GM12878 (cell line): ENCODE data around the gene IMMP2L. TPM values are rescaled to one million over a fixed set of nuclear protein-coding genes. Genes with fewer than 3 reads are reported as not detected.
"Not testable (repeated sequence)": the region's sequence is repeated elsewhere in the genome, so short reads cannot be mapped to it uniquely, and the experiment has no call there.

Experiments
- ATAC-seq: fragments of 200-7000 bp; cut with Tn5 transposase; 3 replicates; pipeline ENCODE4 v1.9.1; 2020; ENCODE audit warnings: mild to moderate bottlenecking, moderate library complexity
- BruUV-seq: library from RNA; stranded (reverse); fragments of 400-500 nt; replicated peaks from 2 replicates; lab custom pipeline; 2021; lab: Mats Ljungman, UMichigan
- CTCF ChIA-PET: fragments of 300-600 bp; sonication (Branson Sonifier 250); formaldehyde crosslinking; extraction: SDS; loops from one replicate; lab custom pipeline; 2021; ENCODE audit warnings: inconsistent platforms; lab: Yijun Ruan, JAX
- POLR2A ChIA-PET: fragments of 350-600 bp; formaldehyde crosslinking; extraction: SDS; loops from one replicate; lab custom pipeline; 2021; ENCODE audit warnings: inconsistent platforms; lab: Charles Lee
- RAD21 ChIA-PET: fragments of 300-600 bp; sonication (Branson Sonifier 250); formaldehyde crosslinking; loops from one replicate; lab custom pipeline; 2023; ENCODE audit warnings: antibody characterized with exemption; ENCODE audit not compliant: unreplicated experiment; lab: Charles Lee
- SMC1A ChIA-PET: fragments of 300-600 bp; sonication (Branson Sonifier 250); formaldehyde crosslinking; loops from one replicate; lab custom pipeline; 2023; ENCODE audit not compliant: unreplicated experiment, uncharacterized antibody; lab: Charles Lee
- DNase-seq: peaks from one replicate; pipeline ENCODE4 v3.0.0-alpha.2; 2011; ENCODE audit warnings: low read depth, low spot score
- FAIRE-seq: peaks from 3 replicates; lab custom pipeline; 2011; peaks lifted over from hg19 to GRCh38; lab: Jason Lieb, UNC
- H2AFZ ChIP-seq: 2 replicates; pipeline ENCODE4 v1.6.0; 2011; ENCODE audit warnings: low read depth, low read length, control low read depth; ENCODE audit not compliant: control insufficient read depth
- H3K27ac ChIP-seq: 2 replicates; pipeline ENCODE4 v1.5.1; 2011; ENCODE audit warnings: control low read depth; ENCODE audit not compliant: control insufficient read depth, insufficient read depth
- H3K27me3 ChIP-seq, 2 experiments: replicated peaks in 1 of 2; 2 replicates each; pipeline versions ENCODE4 v1.6.0 to v1.6.1; 2011; ENCODE audit warnings: low read length in 1 of 2; ENCODE audit not compliant: control insufficient read depth in 2 of 2, insufficient read depth in 2 of 2
- H3K36me3 ChIP-seq, 2 experiments: 2 replicates each; pipeline ENCODE4 v1.5.1; 2011; ENCODE audit warnings: low read length in 1 of 2; ENCODE audit not compliant: control insufficient read depth in 2 of 2, insufficient read depth in 2 of 2
- H3K4me1 ChIP-seq: 2 replicates; pipeline ENCODE4 v1.6.1; 2011; ENCODE audit warnings: mild to moderate bottlenecking, low read length, moderate library complexity, mixed read lengths; ENCODE audit not compliant: control insufficient read depth, insufficient read depth
- H3K4me2 ChIP-seq: 2 replicates; pipeline ENCODE4 v1.6.0; 2011; ENCODE audit warnings: control low read depth; ENCODE audit not compliant: control insufficient read depth, insufficient read depth
- H3K4me3 ChIP-seq: fragments of 200-600 bp; sonication (generic); 2 replicates; pipeline ENCODE4 v1.5.1; 2016
- H3K79me2 ChIP-seq: 2 replicates; pipeline ENCODE4 v1.6.0; 2011; ENCODE audit warnings: low read length; ENCODE audit not compliant: control insufficient read depth, insufficient read depth
- H3K9ac ChIP-seq: 2 replicates; pipeline ENCODE4 v1.8.0; 2011; ENCODE audit warnings: low read length, control low read depth, mixed read lengths; ENCODE audit not compliant: control insufficient read depth, insufficient read depth
- H3K9me3 ChIP-seq: replicated peaks from 3 replicates; pipeline ENCODE4 v1.5.1; 2011; ENCODE audit warnings: mild to moderate bottlenecking, low read length; ENCODE audit not compliant: control insufficient read depth, insufficient read depth
- H4K20me1 ChIP-seq: 2 replicates; pipeline ENCODE4 v1.6.0; 2011; ENCODE audit not compliant: control insufficient read depth, insufficient read depth
- FOS ChIP-seq: IDR thresholded peaks from 3 replicates; pipeline ENCODE4 v1.6.1; 2011; ENCODE audit warnings: borderline replicate concordance; ENCODE audit not compliant: insufficient read length; ENCODE audit errors: extremely low read depth
- HDGF ChIP-seq: fragments of 450-650 bp; IDR thresholded peaks from 2 replicates; pipeline ENCODE4 v1.6.1; 2016; ENCODE audit warnings: antibody characterized with exemption
- POLR2AphosphoS2 ChIP-seq: IDR thresholded peaks from 2 replicates; pipeline ENCODE4 v1.6.1; 2011; ENCODE audit warnings: low read depth, mild to moderate bottlenecking, low read length, improper control_type of control experiment, moderate library complexity
- ZBTB33 ChIP-seq: fragments of 450-650 bp; IDR thresholded peaks from 2 replicates; pipeline ENCODE4 v1.6.1; 2017; ENCODE audit warnings: mild to moderate bottlenecking
- ZNF217 ChIP-seq: fragments of 450-650 bp; IDR thresholded peaks from 2 replicates; pipeline ENCODE4 v1.6.1; 2017; ENCODE audit warnings: antibody characterized with exemption, mild to moderate bottlenecking
- WGBS: methylation state at CpG from one replicate; pipeline ENCODE4 v1.1.6; 2016; ENCODE audit warnings: low lambda C conversion rate; ENCODE audit not compliant: insufficient replicate concordance, insufficient coverage; ENCODE audit errors: missing lambda C conversion rate; 5-methylcytosine and 5-hydroxymethylcytosine counted together
- in situ Hi-C: fragments of 300-500 bp; cut with MboI; formaldehyde crosslinking; loops from 9 replicates; pipeline ENCODE4 v1.14.3; 2018; ENCODE audit warnings: mixed read lengths
- intact Hi-C: fragments of 100-400 bp; cut with micrococcal nuclease; formaldehyde crosslinking; loops from one replicate; pipeline ENCODE4 v1.14.2; 2022; ENCODE audit not compliant: unreplicated experiment
- polyA plus RNA-seq, 11 experiments: library from polyadenylated mRNA; depleted of rRNA in 4 of 11; unstranded in 6 of 11; stranded (reverse) in 5 of 11; fragments of >200 nt; fragmentation: Nextera tagmentation in 4 of 11; fragmentation: Illumina TruSeq in 1 of 11; extraction: Ambion mirVana in 4 of 11; extraction: Trizol in 1 of 11; gene quantifications; 1 replicate in 1 of 11; 2 replicates in 10 of 11; pipeline versions ENCODE4 v1.2.1 to v1.2.3, GENCODE V29; 2011 to 2016; ENCODE audit warnings: inconsistent platforms in 2 of 11, missing spikeins in 2 of 11, low read depth in 1 of 11
- total RNA-seq, 4 experiments: library from RNA; depleted of rRNA in 3 of 4; stranded (reverse); fragments of >200 nt in 3 of 4; fragmentation: Illumina TruSeq in 1 of 4; extraction: Trizol in 1 of 4; gene quantifications; 2 replicates each; pipeline versions ENCODE4 v1.2.1 to v1.2.3, GENCODE V29; 2013 to 2021

The IMMP2L gene
- total and polyA plus RNA-seq, 10 of the 15 experiments (the other 5 are each of a cell fraction or from before 2014, with no cell fraction given) = 12.6 to 46.3 (median 19.6) TPM

GRCh38 chr7:111447502-111447901 lies 114.8 kb downstream of the IMMP2L start:
- RAD21 ChIA-PET, H3K9ac ChIP-seq, H3K4me1 ChIP-seq, DNase-seq, H3K79me2 ChIP-seq, H3K4me3 ChIP-seq, intact Hi-C loops, H4K20me1 ChIP-seq, H3K9me3 ChIP-seq, H3K27me3 ChIP-seq, H3K36me3 ChIP-seq, BruUV-seq, H3K27ac ChIP-seq, in situ Hi-C loops, CTCF ChIA-PET, POLR2A ChIA-PET, H2AFZ ChIP-seq, SMC1A ChIA-PET, ATAC-seq, FAIRE-seq, H3K4me2 ChIP-seq: not testable (repeated sequence)
- 53% methylated on average over 4 of the region's 6 CpGs for WGBS

GRCh38 chr7:111439977-111440376 lies 122.3 kb downstream of the IMMP2L start:
- Histone ChIP-seq H3K27ac (no peak overlapping the region), H3K4me3 (no peak overlapping the region), H3K9me3 (no peaks in the 10 kb centered on the region; the same call in 2 of the 3 replicates), H3K4me2 (no peak overlapping the region), H3K36me3 (no peaks in the 10 kb centered on the region), H4K20me1 (no peaks in the 10 kb centered on the region), H3K27me3 (no peaks in the 10 kb centered on the region), H2AFZ (no peak overlapping the region), H3K79me2 (no peaks in the 10 kb centered on the region), H3K9ac (no peak overlapping the region), H3K4me1 (no peaks in the 10 kb centered on the region)
- FAIRE-seq (no peak), DNase-seq (no peak), ATAC-seq (no peak)
- BruUV-seq = no TSS peak
- intact Hi-C loops = no loop called here
- ChIA-PET POLR2A (no interaction called here), SMC1A (no interaction called here), RAD21 (no interaction called here), CTCF (no interaction called here)
- in situ Hi-C loops = no loop called here
- WGBS = 31% methylated on average over 3 of the region's 3 CpGs
- TF ChIP-seq ZBTB33 (no peak), ZNF217 (no peak), FOS (no peak), HDGF (no peak), POLR2AphosphoS2 (no peak)
